NCI-H1930 (cell line): ENCODE data around the gene MYO1G.

Source experiments
- DNase-seq, 2 experiments: peaks; one replicate each; lab custom pipeline; 2025; lab: John Stamatoyannopoulos, UW

Gene MYO1G

DNA sequence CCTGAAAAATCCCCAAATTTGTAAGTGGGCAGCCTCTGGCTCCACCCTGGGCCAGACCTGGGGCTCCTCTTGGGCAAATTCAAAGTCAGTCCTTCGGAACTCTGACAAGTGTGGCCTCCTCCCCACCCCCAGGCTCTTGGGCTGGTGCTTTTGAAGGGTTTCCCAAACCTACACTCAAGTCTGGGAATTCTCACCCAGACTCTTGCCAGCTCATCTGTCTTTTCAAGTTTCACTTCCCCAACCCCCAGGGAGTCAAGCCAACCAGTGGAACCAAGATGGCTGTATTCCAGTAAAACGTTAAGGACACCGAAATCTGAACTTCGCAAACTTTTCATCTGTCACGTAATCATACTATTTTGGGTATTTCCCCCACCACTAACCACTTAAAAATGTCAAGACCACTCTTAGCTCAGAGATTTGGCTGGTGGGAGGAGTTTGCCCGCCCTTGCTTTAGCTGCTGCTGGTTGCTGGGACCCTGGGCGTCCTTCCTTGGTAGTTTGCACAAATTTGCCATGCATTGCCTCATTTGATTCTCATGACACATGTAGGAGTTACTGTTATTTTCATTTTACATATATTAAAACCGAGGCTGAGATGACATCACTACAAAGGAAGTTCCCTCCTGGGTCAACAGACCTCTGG lies 1.7 kb upstream of the MYO1G start:
- no peak for DNase-seq

DNA sequence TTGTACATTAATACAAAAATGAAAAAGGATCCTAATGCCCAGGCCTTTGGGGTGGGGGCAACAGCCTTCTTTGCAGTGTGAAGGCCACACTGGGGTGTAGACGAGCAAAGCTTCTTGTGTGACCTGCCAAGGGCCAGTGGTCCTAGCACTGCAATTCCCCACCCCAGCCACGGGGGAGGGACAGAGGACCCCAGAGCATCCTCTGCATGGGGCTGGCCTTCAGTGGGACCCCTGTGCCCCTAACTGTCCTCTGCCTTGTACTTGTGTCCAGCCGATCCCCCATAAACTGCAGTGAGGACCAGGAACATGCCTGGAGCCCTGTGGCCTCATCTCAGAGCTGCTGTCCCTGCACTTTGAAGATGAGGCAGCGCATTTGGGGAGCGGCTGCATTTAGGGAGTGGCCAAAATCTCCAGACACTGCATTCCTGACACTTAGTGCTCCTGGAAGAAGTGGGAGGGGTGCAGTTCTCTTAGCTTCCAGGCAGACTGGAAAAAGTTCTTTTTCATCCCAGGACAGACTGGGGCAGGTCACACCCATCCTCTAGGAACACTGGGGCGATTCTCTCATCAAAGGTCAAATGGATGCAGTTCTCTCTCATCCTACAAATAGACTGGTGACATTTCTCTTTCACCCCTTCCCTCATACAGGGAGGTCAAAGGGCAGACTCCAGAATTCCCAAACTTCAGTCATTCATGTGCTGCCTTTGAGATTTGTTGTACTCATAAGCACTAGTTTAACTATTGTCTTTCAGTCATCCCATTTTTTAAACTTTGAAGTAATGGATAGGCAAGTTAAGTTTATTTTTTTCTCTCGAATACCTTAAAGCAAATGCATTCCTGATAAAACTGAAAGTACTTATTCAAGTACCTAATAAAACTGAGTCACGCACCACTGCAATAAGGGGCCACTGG lies 922 bp upstream of the MYO1G start:
- DNase-seq, result no peak

GRCh38 chr7:44977959-44978335 lies 868 bp downstream of the MYO1G start:
- no peak for DNase-seq

- no peak for DNase-seq
Observed at GRCh38 chr7:44977304-44977958, 1.4 kb downstream of the MYO1G start.

DNA sequence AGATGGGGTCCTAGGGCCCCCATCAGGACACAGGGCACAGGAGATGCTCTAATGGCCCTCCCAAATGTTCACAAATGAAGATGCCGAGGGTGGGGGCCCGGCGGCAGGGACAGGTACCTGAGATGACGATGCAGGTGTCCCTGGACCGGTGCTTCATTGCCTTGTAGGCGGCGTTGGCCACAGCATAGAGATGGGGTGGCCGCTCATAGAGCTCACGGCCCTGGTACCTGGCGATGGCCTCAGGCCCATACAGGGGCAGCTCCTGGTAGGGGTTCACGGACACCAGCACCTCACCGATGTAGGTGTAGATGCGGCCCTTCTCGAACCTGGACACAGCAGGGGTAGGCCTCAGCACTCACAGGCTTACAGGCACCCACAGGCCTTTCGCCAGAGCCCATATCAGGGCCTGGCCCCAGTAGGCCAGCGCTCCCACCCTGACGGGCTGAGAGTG lies 2.0 kb downstream of the MYO1G start:
- no peak for DNase-seq

DNA sequence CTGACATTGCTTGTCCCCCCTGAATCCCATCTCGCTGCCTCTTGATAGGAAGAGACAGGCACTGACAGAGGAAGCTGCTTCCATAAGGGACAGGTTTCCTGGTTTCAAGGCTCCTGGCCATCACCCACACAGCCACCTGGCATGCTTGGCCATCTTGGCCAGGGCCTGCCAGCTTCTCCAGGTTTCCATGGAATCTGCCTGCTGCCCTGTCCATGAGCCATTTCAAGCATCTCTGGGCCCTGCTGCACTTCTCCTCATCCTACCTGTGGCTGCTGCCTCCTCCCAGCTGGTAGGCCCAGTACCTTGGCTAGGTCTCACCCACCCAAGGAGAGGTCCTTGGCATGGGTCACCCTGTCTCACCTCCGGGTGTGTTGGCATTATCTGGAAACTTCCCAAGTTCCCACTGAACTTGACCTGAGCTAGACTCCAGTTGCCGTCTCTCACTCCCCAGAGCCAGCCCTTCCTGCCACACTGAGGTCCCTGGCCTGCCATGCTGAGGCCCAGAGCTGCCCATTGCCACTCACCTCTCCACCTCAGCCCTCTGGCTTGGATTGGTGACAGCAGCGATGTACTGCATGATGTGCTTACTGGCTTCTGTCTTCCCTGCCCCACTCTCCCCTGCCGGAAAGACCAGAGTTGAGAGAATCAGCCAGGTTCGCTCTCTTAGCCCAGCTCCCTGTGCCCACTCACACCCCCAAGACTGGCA lies 2.6 kb downstream of the MYO1G start:
- DNase-seq, result no peak

GRCh38 chr7:44975331-44976039 lies 3.3 kb downstream of the MYO1G start:
- no peak for DNase-seq

DNA sequence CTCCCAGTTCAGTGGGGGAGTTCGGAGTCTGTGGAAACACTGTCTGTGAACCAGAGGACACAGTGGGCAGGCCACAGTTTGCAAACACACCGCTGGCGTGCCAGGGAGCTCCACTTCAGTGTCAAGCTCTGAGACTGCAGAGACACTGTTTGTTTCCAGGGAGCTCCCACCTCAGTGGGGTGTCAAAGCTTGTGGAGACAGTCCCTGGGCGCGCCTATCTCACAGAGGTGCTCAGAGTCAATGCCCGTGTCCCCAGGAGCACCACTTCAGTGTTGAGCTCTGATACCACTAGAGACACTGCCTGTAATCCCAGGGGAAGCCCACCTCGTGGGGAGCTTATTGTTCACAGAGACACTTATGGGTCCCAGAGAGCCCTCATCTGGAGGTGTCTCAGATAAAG lies 4.3 kb downstream of the MYO1G start:
- no peak for DNase-seq

- no peak for DNase-seq
Observed at GRCh38 chr7:44973610-44974401, 5.0 kb downstream of the MYO1G start.

GRCh38 chr7:44972562-44972961 lies 6.3 kb downstream of the MYO1G start:
- no peak for DNase-seq

DNA sequence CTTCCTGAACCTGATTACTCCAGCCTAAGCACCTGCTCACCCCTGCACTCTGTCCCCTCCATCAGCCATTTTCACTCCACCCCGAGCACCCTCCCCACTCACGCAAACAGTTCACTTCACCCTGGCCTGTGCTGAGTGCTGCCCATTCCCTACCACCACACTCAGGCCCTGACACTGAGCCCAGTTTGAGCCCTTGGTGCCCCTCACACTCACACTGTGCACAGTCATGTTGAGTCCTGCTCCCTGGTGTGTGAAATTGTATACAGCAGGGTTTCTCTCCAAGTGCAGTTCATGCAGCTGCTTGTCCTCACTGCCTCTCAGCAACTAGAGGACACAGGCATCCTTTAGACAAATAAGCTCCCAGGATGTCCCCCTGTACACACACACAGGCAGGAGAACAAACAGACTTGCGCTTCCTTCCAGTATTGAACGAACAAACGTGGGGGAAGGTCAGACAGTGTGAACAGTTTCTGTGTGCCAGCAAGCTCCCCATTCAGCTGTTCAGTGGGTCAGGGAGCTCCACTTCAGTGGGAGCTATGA lies 6.8 kb downstream of the MYO1G start:
- DNase-seq, result no peak

DNA sequence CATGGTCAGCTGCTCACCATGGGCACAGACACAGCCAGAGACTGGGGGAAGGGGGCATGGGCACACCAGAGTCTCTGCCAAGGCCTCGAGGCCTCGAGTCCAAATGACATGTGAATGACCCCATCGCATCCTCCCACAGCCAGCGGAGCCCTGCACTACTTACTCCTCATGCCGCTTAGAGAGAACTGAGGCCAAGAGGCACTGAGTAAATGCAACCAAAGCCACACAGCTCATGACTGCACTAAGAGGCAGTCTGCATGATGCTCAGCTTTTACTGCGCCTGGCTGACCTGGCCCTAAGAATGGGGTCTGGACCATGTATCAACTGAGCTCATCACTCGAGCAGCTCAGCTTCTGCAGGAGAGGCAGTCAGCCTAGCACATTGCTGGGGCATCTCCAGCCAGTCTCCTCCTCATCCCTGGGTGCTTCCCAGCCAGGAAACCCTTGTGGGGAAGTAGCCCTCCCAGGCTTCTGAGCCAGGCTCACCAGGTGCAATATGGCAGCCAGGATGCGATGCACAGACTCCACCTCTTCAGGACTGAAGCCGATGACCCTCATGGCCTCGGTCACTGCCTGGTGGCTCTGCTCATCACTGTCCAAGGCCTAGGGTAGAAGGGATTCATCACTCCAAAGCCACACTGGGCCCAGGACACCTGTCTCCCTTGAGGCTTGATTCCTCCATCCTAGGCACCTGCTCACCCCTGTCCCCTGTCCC lies 7.5 kb downstream of the MYO1G start:
- DNase-seq, result no peak

DNA sequence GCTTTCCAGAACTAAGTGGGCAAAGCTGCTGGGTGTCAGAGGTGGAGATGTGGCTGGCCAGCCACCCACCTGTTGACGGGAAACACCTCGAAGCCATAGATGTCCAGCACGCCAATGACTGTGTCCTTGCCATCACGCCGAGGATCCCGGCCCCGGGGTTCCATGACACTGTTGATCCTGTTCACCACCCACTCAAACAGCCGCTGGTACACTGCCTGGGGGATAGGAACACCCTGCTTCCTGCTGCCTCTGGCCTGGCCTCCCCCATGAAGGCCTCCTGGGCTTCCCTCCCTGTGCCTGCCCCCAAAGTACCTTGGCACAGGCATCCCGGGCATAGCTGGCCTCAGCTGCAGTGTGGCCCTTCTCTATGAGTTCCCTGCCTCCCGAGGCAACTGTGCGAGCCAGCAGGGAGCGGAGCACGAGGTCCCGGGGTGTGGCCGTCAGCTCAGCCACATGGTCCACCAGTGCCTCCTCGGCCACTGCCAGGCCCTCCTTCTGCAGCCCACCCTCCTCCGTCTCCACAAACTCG lies 8.2 kb downstream of the MYO1G start:
- DNase-seq, result no peak

- DNase-seq, result no peak
Observed at GRCh38 chr7:44969701-44970522, 8.9 kb downstream of the MYO1G start.

DNA sequence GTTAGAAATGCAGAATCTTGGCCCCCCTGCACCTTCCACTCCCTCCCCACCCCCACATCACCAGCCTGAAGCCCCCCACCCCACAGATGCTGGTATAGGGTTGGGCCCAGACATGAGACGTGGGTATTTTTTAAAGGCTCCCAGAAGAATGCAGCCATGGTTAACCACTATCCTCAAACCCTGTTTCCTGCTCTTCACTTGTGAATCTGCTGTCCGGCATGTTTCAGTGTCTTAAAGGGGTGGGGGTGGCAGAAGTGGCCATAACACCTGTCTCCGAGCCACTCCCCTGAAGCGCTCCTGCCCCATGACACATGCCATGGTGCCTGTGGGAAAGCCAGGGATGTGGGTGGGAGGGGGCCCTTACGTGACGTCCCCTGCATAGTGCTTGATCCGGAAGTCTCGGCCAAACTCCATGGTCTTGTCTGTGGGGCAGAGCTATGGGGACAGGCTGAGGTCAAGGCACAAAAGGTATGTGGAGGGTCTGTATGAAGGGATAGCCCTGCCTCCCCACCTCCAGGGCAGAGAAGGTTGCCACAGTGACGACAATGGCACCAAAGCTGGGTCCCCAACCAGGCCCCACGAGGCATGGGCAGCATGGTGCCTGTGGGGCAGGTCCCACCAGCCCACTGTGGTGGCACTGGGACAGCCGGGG lies 9.6 kb downstream of the MYO1G start:
- DNase-seq, result no peak

DNA sequence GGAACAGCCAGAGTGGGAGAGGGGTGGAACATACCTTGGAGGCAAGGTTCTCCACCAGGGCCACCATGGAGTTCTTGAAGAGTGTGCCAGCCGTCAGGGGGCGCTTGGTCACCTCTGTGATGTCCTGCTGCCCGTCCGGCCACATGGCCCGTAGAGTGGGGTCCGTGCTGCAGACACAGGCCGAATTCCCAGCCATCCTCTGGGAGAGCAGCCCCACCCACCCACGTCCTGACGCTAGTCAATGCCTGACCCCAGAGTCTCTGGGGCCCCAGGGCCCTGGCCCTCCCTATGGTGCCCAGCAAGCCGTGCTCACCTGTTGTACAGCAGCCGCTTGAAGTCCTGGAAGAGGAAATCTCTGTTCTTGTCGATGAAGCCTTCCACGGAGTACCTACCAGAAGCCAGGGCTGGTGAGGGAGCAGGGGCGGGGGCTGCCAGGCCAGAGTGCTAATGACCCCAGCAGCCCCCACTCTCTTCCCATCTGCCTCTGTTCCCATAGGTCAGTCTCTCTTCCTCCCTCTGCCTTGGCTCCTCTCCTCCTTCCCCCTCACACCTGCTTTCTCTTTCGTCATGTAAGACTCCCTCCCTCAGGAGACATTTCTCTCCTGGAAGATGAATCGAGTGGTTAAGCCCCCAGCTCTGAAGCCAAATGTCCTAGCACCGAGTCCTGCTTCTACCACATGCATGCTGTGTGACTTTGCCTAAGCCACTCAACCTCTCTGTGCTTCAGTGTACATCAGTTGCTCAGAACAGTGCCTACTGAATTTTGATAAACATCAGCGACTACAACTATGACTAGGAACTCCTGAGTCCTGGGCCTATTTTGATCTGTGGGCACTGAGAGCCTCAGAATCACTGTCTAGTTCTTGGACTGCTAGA lies 11.0 kb downstream of the MYO1G start:
- no peak for DNase-seq
